Body of pancreas (tissue), 4 donors: ENCODE results near the gene CNP.

Experiments used
- CTCF ChIP-seq, 7 experiments: fragments of 450-650 bp in 4 of 7; fragments of 200-600 bp in 3 of 7; sonication (generic) in 3 of 7; IDR thresholded peaks; one replicate each; pipeline ENCODE4 v1.5.1; 2016 to 2019; ENCODE audit warnings: antibody characterized with exemption in 7 of 7
- POLR2A ChIP-seq, 3 donors: fragments of 450-650 bp; IDR thresholded peaks; one replicate each; pipeline ENCODE4 v1.6.1; 2016; ENCODE audit warnings: antibody characterized with exemption in 3 of 3, mild to moderate bottlenecking in 2 of 3

- no peak for TF ChIP-seq POLR2A (IDR thresholded peaks at IDR 0.05)
- TF ChIP-seq CTCF (IDR thresholded peaks at IDR 0.05) = no peak
Measured at GRCh38 chr17:42002175-42002791, 35.7 kb downstream of the CNP start.
